Sigmoid colon (tissue), 3 donors: ENCODE results near the gene GOLGA8B.

ENCODE experiments used
- CTCF ChIP-seq, 4 experiments: fragments of 450-650 bp in 3 of 4; fragments of 200-600 bp in 1 of 4; IDR thresholded peaks; one replicate each; pipeline ENCODE4 v1.5.1; 2016 to 2019; ENCODE audit warnings: antibody characterized with exemption in 4 of 4, mild to moderate bottlenecking in 3 of 4, moderate library complexity in 2 of 4
- POLR2A ChIP-seq, 2 donors: fragments of 450-650 bp; IDR thresholded peaks; one replicate each; pipeline ENCODE4 v1.6.1; 2016; ENCODE audit warnings: antibody characterized with exemption in 2 of 2, mild to moderate bottlenecking in 2 of 2, moderate library complexity in 2 of 2

- no peak for TF ChIP-seq CTCF (IDR thresholded peaks at IDR 0.05)
- no peak for TF ChIP-seq POLR2A (IDR thresholded peaks at IDR 0.05)
Measured at GRCh38 chr15:34619151-34619550, 35.7 kb upstream of the GOLGA8B start.
